HPDE6-E6E7 (cell line): ENCODE results near the gene CRLF3.
"Not testable (repeated sequence)": the region's sequence is repeated elsewhere in the genome, so short reads cannot be mapped to it uniquely, and the experiment has no call there.

Experiments used
- DNase-seq: peaks from one replicate; pipeline ENCODE4 v3.0.0; 2011; ENCODE audit warnings: missing footprints; ENCODE audit errors: extremely low spot score

The CRLF3 gene

GRCh38 chr17:30814236-30814635 is 10.3 kb downstream of the CRLF3 start:
- DNase-seq, result not testable (repeated sequence)

GRCh38 chr17:30812218-30813177 is 12.0 kb downstream of the CRLF3 start:
- peak; percentile 40 for DNase-seq

DNA sequence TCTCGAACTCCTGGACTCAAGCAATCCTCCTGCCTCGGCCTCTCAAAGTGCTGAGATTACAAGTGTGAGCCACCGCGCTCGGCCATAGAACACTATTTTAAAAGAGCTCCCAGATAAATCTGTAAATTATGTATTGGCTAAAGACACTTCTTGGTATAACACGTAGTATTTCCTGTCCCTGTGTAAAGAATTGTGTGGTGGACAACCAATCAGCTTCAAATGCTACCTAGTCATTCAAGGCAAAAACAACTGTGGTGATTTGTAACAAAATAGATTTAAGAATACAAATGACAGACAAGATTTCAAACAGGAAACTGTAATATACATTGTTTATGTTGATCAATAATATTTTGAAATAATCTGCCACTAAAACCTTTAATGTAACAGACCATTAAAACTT is 14.6 kb downstream of the CRLF3 start:
- DNase-seq, result no peak

DNA sequence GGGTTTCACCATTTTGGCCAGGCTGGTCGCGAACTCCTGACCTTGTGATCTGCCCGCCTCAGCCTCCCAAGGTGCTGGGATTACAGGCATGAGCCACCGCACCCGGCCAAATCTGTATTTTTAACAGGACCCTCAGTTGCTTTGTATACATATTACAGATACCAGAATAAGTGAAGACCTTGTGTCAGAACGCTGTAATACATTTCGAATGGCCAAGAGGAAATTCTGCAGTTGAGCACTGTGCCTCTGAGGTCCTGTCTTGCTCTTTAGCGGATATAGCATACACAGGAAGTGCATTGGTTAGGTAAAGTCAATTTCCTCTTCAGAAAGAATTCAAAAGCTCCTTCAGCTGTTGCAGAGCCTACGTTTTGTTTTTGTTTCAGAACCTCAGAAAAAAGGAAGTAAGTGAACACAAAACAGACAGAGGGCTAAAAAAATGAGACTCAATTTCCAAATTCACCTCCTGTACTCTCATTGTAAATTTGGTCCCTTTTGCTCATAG is 15.7 kb downstream of the CRLF3 start:
- no peak for DNase-seq

- DNase-seq, result no peak
These were observed 16.6 kb downstream of the CRLF3 start for GRCh38 chr17:30807896-30808295.

DNA sequence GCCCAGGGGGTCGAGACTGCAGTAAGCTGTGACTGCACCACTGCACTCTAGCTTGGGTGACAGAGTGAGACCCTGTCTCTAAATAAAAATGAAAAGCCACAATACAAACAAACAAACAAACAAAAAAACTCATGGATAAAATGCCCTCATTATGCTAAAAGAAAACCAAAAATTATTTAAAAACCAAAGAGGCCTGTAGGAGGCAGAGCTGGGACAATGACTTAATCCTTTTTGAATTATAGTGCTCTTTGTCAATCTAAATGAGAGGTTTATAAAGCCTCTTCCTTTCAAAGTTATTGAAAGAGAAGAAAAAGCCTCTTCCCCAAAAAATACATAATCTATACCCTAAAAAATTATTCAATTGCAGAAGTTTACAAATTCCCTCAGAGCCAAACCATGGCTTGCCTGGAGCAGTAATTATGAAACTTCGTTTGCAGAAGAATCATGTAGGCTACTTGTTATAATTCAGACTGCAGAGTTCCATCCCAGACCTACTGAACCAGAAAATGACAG is 18.5 kb downstream of the CRLF3 start:
- DNase-seq, result no peak

DNA sequence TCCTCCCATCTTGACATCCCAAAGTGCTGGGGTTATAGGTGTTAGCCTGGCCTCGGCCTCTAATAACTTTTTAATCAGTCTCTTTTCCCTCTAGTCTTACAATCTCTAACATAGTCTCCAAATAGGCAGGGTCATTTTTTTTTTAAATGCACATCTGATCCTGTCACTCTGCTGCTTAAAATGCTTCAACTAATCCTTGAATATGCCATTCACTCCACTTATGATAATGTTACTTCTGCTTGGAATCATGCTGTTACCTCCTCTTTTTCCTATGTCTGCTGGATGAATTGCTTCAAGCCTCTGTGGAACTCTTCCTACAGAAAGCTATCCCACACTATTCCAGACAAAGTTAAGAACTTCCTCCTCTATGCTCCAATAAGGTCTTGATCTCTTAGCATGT is 22.8 kb downstream of the CRLF3 start:
- no peak for DNase-seq

GRCh38 chr17:30796016-30796415 is 28.5 kb downstream of the CRLF3 start:
- DNase-seq, result no peak

- DNase-seq, result no peak
These were observed 30.1 kb downstream of the CRLF3 start for GRCh38 chr17:30794372-30794771.

- DNase-seq, result no peak
These were observed 31.1 kb downstream of the CRLF3 start for GRCh38 chr17:30793282-30793977.

DNA sequence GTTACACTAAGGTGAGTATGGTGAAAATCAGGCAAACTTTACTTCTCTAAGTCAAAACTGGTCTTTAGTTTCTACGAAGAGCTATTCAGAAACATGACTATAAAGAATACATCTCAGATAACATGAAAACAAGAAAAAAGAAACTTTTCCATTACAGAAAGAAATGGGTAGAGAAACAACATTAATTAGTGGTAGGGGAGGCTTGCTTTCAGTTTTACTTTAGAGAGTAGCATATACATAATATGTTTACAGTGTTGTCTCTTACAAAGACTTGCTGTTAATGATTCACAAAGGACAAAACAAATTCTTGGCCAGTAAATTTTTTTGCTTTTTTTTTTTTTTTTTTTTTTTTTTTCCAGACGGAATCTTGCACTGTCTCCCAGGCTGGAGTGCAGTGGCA is 34.2 kb downstream of the CRLF3 start:
- no peak for DNase-seq

DNA sequence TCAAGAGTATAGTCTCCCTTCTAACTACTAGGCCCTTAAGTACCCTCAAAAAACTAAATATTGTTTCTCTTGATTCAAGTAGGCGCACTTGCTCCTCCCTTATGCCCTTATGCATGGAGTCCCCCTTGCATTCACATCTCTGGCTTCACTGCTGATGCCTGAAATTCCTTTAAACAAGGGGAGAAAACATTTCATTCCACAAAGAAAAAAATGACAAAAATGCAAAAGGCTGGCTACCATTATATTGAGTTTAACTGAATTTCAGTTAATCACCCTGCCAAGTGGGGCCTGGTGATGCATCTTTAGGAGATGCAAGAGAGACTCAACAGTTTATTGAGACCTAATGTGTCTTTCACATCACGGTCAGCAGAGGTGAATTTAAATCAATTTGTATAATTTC is 35.6 kb downstream of the CRLF3 start:
- DNase-seq, result no peak

GRCh38 chr17:30782206-30782605 is 42.3 kb downstream of the CRLF3 start:
- no peak for DNase-seq

GRCh38 chr17:30780343-30780742 is 44.1 kb downstream of the CRLF3 start:
- no peak for DNase-seq

DNA sequence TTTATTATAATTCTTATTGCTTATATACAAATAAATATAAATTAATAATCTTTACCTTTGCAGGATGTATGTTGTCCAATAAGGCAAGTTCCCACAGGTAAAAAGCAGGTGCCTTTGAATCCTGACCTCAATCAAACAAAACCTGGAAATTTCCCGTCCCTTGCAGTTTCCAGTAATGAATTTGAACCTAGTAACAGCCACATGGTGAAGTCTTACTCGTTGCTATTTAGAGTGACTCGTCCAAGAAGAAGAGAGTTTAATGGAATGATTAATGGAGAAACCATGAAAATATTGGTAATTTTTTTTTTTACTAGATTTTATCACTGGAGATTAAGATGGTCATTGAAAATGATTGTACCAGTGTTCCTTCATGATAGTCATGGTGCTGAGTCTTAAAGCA is 55.7 kb downstream of the CRLF3 start:
- DNase-seq, result not testable (repeated sequence)

DNA sequence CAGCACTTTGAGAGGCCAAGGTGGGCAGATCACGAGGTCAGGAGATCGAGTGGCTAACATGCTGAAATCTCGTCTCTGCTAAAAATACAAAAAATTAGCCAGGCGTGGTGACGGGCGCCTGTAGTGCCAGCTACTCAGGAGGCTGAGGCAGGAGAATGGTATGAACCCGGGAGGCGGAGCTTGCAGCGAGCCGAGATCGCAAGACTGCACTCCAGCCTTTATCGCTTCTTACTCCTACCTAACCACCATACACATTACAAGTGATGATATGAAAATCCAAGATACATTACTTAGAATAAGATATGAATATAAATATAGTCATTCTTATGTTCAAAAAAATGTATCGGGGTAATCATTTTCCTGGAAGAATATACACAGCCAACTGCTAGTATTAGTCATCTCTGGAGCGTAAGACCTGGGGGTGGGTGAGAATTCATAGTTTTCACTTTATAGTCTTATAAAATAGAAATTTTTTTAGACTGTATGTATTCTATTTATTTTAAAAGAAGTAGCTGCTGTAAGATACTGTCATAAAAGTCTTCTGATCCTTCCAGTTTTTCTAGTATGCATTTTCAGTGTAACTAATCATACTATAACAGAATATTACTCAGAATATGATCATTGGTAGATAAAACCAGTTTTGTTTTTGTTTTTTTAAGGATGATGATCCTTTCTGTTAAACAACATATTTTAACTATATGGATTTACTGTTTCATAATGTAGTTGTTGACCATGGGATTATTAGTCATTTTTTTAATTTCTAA is 56.7 kb downstream of the CRLF3 start:
- DNase-seq, result not testable (repeated sequence)

GRCh38 chr17:30761060-30761459 is 63.4 kb downstream of the CRLF3 start:
- DNase-seq, result no peak

GRCh38 chr17:30753291-30753690 is 71.2 kb downstream of the CRLF3 start:
- not testable (repeated sequence) for DNase-seq

DNA sequence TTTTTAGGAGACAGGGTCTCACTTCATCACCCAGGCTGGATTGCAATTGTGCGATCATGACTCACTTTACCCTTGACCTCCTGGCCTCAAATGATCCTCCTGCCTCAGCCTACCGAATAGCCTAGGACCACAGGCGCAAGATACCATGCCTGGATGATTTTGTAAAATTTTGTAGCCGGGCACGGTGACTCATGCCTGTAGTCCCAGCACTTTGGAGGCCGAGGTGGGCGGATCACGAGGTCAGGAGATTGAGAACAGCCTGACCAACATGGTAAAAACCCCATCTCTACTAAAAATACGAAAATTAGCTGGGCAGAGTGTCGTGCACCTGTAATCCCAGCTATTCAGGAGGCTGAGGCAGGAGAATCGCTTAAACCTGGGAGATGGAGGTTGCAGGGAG is 73.5 kb downstream of the CRLF3 start:
- not testable (repeated sequence) for DNase-seq

- not testable (repeated sequence) for DNase-seq
These were observed 76.9 kb downstream of the CRLF3 start for GRCh38 chr17:30747621-30748020.

DNA sequence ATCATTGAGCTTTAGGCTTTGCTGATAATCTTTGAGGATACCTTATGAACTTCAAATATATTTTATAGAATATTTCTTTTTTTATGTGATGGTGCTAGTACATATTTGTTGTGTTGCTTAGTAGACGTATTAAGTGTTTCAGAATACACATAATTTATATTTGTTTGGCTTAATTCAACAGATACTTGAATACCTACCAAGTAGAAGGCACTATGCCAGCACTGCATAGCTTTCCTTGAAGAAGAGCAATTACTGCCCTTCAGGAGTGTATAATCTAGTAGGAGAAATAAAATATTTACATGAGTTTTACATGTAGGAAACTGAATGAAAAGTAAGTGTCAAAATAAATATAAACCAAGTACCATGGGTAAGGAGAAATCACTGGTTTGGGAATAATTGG is 81.8 kb downstream of the CRLF3 start:
- not testable (repeated sequence) for DNase-seq

GRCh38 chr17:30736371-30736770 is 88.1 kb downstream of the CRLF3 start:
- not testable (repeated sequence) for DNase-seq
